ENCODE measurements around the gene ADCY5.

Gene ADCY5

GRCh38 chr3:123457841-123458240 lies 9.0 kb upstream of the ADCY5 start:
- no peak for DNase-seq

- DNase-seq: no peak
Measured at GRCh38 chr3:123453675-123454074, 4.8 kb upstream of the ADCY5 start.

GRCh38 chr3:123451186-123451585 lies 2.3 kb upstream of the ADCY5 start:
- no peak for DNase-seq

- DNase-seq: peak; percentile 22
Measured at GRCh38 chr3:123449997-123450604, 1.2 kb upstream of the ADCY5 start.

- no peak for DNase-seq
Measured at GRCh38 chr3:123449102-123449996, 459 bp upstream of the ADCY5 start.

GRCh38 chr3:123447749-123448517 lies 957 bp downstream of the ADCY5 start:
- DNase-seq: no peak

GRCh38 chr3:123447416-123447748 lies 1.5 kb downstream of the ADCY5 start:
- no peak for DNase-seq

- DNase-seq: no peak
Measured at GRCh38 chr3:123446610-123447109, 2.2 kb downstream of the ADCY5 start.

GRCh38 chr3:123446210-123446609 lies 2.7 kb downstream of the ADCY5 start:
- DNase-seq: no peak

- no peak for DNase-seq
Measured at GRCh38 chr3:123445702-123446101, 3.2 kb downstream of the ADCY5 start.

GRCh38 chr3:123444744-123445143 lies 4.1 kb downstream of the ADCY5 start:
- no peak for DNase-seq

GRCh38 chr3:123444023-123444422 lies 4.9 kb downstream of the ADCY5 start:
- DNase-seq: no peak

GRCh38 chr3:123442908-123443307 lies 6.0 kb downstream of the ADCY5 start:
- no peak for DNase-seq

GRCh38 chr3:123442125-123442524 lies 6.8 kb downstream of the ADCY5 start:
- no peak for DNase-seq

GRCh38 chr3:123439806-123440580 lies 8.9 kb downstream of the ADCY5 start:
- DNase-seq: no peak

GRCh38 chr3:123432832-123433523 lies 15.9 kb downstream of the ADCY5 start:
- DNase-seq: no peak

GRCh38 chr3:123431658-123432324 lies 17.1 kb downstream of the ADCY5 start:
- DNase-seq: no peak

- no peak for DNase-seq
Measured at GRCh38 chr3:123431007-123431657, 17.8 kb downstream of the ADCY5 start.

GRCh38 chr3:123430266-123430665 lies 18.6 kb downstream of the ADCY5 start:
- DNase-seq: no peak

- DNase-seq: no peak
Measured at GRCh38 chr3:123429362-123430125, 19.3 kb downstream of the ADCY5 start.

All from amniotic stem cell (primary cell).